ENCODE measurements around the gene CTIF.

CTIF gene

GRCh38 chr18:48879008-48879431 is 340.2 kb downstream of the CTIF start:
- no peak for DNase-seq

- no peak for DNase-seq
These were observed 342.1 kb downstream of the CTIF start for GRCh38 chr18:48880931-48881330.

GRCh38 chr18:48882379-48882778 is 343.5 kb downstream of the CTIF start:
- DNase-seq, result no peak

- DNase-seq, result no peak
These were observed 345.5 kb downstream of the CTIF start for GRCh38 chr18:48884306-48884705.

- no peak for DNase-seq
These were observed 345.9 kb downstream of the CTIF start for GRCh38 chr18:48884771-48885170.

GRCh38 chr18:48885266-48885923 is 346.6 kb downstream of the CTIF start:
- DNase-seq, result no peak

- no peak for DNase-seq
These were observed 347.1 kb downstream of the CTIF start for GRCh38 chr18:48885924-48886400.

- DNase-seq, result peak; percentile 0
These were observed 347.9 kb downstream of the CTIF start for GRCh38 chr18:48886520-48887293.

- DNase-seq, result peak; percentile 3
These were observed 348.6 kb downstream of the CTIF start for GRCh38 chr18:48887294-48887904.

GRCh38 chr18:48887905-48888772 is 349.3 kb downstream of the CTIF start:
- DNase-seq, result peak; percentile 2

GRCh38 chr18:48888773-48889080 is 349.9 kb downstream of the CTIF start:
- DNase-seq, result peak; percentile 0

GRCh38 chr18:48889115-48889941 is 350.5 kb downstream of the CTIF start:
- peak; percentile 3 for DNase-seq

GRCh38 chr18:48889981-48890762 is 351.3 kb downstream of the CTIF start:
- peak; percentile 4 for DNase-seq

- no peak for DNase-seq
These were observed 352.9 kb downstream of the CTIF start for GRCh38 chr18:48891721-48892120.

- no peak for DNase-seq
These were observed 353.5 kb downstream of the CTIF start for GRCh38 chr18:48892146-48892855.

GRCh38 chr18:48893061-48893607 is 354.3 kb downstream of the CTIF start:
- no peak for DNase-seq

- DNase-seq, result no peak
These were observed 355.1 kb downstream of the CTIF start for GRCh38 chr18:48893608-48894600.

GRCh38 chr18:48894799-48895346 is 356.0 kb downstream of the CTIF start:
- no peak for DNase-seq

Measured in activated naive CD4-positive, alpha-beta T cell treated with anti-CD3 and anti-CD28 coated beads, Interleukin-2, amount 50 U/mL, for 16 hours (primary cell).